Measurements from ENCODE around the gene HBG1. TPM values are rescaled to one million over a fixed set of nuclear protein-coding genes. Genes with fewer than 3 reads are reported as not detected.

HBG1 gene
- total and polyA plus RNA-seq, 10 of the 15 experiments (the other 5 are each of a cell fraction or from before 2014, with no cell fraction given), result 0.84 to 2.3 (median 1.9) TPM; not detected in 5

GRCh38 chr11:5283882-5284281, 34.2 kb upstream of the HBG1 start (continued):
- TF ChIP-seq STAT3 (IDR thresholded peaks at IDR 0.05; ENCODE audit: low read depth, low read length) (no peak), SIN3A (IDR thresholded peaks at IDR 0.05; ENCODE audit: low read depth, low read length) (no peak)

DNA sequence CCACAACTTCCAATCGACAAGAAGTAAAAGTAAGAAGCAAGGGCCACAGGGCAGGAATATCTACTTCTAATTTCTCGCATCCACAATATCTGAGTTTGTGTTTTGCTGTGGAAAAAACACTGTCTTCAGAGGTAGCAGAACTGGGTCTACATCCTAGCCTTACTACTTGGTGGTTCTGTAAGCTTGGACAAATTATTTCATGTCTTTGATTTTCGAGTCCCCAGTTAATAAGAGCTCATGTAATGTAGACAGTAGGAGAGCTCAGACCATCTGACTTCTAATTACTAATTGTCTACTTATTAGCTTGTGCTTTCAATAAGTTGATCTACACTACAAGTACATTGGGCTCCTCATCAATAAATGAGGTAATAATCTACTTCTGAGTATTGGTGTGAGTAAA, 33.4 kb upstream of the HBG1 start:
- Histone ChIP-seq H3K9me3 (replicated peaks; ENCODE audit: control insufficient read depth, insufficient read depth, low read length) (no peaks in the 10 kb centered on the region), H3K27me3 (replicated peaks in 1 of 2; ENCODE audit: control insufficient read depth in 2 of 2, insufficient read depth in 2 of 2, low read length in 1 of 2) (no peaks in the 10 kb centered on the region), H3K27ac (ENCODE audit: control insufficient read depth, insufficient read depth) (no peak overlapping the region), H3K4me2 (ENCODE audit: control insufficient read depth, insufficient read depth) (no peak overlapping the region), H4K20me1 (ENCODE audit: control insufficient read depth, insufficient read depth) (no peaks in the 10 kb centered on the region), H2AFZ (ENCODE audit: control insufficient read depth, low read depth, low read length) (no peak overlapping the region), H3K4me3 (no peak overlapping the region), H3K36me3 (ENCODE audit: control insufficient read depth in 2 of 2, insufficient read depth in 2 of 2, low read length in 1 of 2) (no peaks in the 10 kb centered on the region), H3K4me1 (ENCODE audit: control insufficient read depth, insufficient read depth, low read length) (no peaks in the 10 kb centered on the region), H3K79me2 (ENCODE audit: control insufficient read depth, insufficient read depth, low read length) (no peaks in the 10 kb centered on the region), H3K9ac (ENCODE audit: control insufficient read depth, insufficient read depth, low read length) (no peak overlapping the region)
- ATAC-seq (no peak), FAIRE-seq (no peak), DNase-seq (ENCODE audit: low read depth, low spot score) (no peak)
- ChIA-PET CTCF (no interaction called here), POLR2A (no interaction called here), SMC1A (ENCODE audit: uncharacterized antibody, unreplicated experiment) (no interaction called here), RAD21 (ENCODE audit: unreplicated experiment) (no interaction called here)
- WGBS (ENCODE audit: insufficient coverage, insufficient replicate concordance, low lambda C conversion rate, missing lambda C conversion rate), result 29% methylated on average over 3 of the region's 3 CpGs
- BruUV-seq (replicated peaks), result no TSS peak
- in situ Hi-C loops (cut with MboI), result no loop called here
- intact Hi-C loops (cut with micrococcal nuclease; ENCODE audit: unreplicated experiment), result no loop called here
- TF ChIP-seq HDGF (IDR thresholded peaks at IDR 0.05), result no peak
- TF ChIP-seq E2F8 (IDR thresholded peaks at IDR 0.05; ENCODE audit: low read depth, partially characterized antibody), result no peak
- no peak for TF ChIP-seq CHD1 (IDR thresholded peaks at IDR 0.05; ENCODE audit: low read depth, low read length)
- TF ChIP-seq, protein P1, sequence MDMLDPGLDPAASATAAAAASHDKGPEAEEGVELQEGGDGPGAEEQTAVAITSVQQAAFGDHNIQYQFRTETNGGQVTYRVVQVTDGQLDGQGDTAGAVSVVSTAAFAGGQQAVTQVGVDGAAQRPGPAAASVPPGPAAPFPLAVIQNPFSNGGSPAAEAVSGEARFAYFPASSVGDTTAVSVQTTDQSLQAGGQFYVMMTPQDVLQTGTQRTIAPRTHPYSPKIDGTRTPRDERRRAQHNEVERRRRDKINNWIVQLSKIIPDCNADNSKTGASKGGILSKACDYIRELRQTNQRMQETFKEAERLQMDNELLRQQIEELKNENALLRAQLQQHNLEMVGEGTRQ (IDR thresholded peaks at IDR 0.05; ENCODE audit: borderline replicate concordance, low read depth, low read length), result no peak
- no peak for TF ChIP-seq PAX5 (IDR thresholded peaks at IDR 0.05; ENCODE audit: borderline replicate concordance, low read depth, low read length)
- no peak for TF ChIP-seq SMC3 (IDR thresholded peaks at IDR 0.05; ENCODE audit: borderline replicate concordance, low read length)
- TF ChIP-seq, protein P2, sequence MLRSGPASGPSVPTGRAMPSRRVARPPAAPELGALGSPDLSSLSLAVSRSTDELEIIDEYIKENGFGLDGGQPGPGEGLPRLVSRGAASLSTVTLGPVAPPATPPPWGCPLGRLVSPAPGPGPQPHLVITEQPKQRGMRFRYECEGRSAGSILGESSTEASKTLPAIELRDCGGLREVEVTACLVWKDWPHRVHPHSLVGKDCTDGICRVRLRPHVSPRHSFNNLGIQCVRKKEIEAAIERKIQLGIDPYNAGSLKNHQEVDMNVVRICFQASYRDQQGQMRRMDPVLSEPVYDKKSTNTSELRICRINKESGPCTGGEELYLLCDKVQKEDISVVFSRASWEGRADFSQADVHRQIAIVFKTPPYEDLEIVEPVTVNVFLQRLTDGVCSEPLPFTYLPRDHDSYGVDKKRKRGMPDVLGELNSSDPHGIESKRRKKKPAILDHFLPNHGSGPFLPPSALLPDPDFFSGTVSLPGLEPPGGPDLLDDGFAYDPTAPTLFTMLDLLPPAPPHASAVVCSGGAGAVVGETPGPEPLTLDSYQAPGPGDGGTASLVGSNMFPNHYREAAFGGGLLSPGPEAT (IDR thresholded peaks at IDR 0.05; ENCODE audit: low read depth), result no peak
- TF ChIP-seq ZNF207 (IDR thresholded peaks at IDR 0.05; ENCODE audit: borderline replicate concordance), result no peak
- TF ChIP-seq HDAC6 (IDR thresholded peaks at IDR 0.05; ENCODE audit: unreplicated experiment), result no peak
- TF ChIP-seq, protein P3, sequence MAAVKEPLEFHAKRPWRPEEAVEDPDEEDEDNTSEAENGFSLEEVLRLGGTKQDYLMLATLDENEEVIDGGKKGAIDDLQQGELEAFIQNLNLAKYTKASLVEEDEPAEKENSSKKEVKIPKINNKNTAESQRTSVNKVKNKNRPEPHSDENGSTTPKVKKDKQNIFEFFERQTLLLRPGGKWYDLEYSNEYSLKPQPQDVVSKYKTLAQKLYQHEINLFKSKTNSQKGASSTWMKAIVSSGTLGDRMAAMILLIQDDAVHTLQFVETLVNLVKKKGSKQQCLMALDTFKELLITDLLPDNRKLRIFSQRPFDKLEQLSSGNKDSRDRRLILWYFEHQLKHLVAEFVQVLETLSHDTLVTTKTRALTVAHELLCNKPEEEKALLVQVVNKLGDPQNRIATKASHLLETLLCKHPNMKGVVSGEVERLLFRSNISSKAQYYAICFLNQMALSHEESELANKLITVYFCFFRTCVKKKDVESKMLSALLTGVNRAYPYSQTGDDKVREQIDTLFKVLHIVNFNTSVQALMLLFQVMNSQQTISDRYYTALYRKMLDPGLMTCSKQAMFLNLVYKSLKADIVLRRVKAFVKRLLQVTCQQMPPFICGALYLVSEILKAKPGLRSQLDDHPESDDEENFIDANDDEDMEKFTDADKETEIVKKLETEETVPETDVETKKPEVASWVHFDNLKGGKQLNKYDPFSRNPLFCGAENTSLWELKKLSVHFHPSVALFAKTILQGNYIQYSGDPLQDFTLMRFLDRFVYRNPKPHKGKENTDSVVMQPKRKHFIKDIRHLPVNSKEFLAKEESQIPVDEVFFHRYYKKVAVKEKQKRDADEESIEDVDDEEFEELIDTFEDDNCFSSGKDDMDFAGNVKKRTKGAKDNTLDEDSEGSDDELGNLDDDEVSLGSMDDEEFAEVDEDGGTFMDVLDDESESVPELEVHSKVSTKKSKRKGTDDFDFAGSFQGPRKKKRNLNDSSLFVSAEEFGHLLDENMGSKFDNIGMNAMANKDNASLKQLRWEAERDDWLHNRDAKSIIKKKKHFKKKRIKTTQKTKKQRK (IDR thresholded peaks at IDR 0.05; ENCODE audit: low read depth, low read length), result no peak
- TF ChIP-seq USF1 (IDR thresholded peaks at IDR 0.05; ENCODE audit: borderline replicate concordance, extremely low read length, insufficient read depth, low read depth, low read length), result no peak
- no peak for TF ChIP-seq ZZZ3 (IDR thresholded peaks at IDR 0.05; ENCODE audit: control insufficient read depth, insufficient read length, low read depth)

All from GM12878 (cell line).